WTC11 (cell line): ENCODE measurements around the gene FBXL2. TPM values are rescaled to one million over a fixed set of nuclear protein-coding genes. Genes with fewer than 3 reads are reported as not detected.

Experiments used
- ATAC-seq: fragments of 200-7000 bp; cut with Tn5 transposase; 2 replicates; pipeline ENCODE4 v1.10.0; 2021; ENCODE audit warnings: mild to moderate bottlenecking, moderate library complexity
- CTCF ChIA-PET: fragments of 300-600 bp; sonication (Branson Sonifier 250); formaldehyde crosslinking; loops from one replicate; lab custom pipeline; 2021; ENCODE audit warnings: antibody characterized with exemption; lab: Charles Lee
- POLR2A ChIA-PET: fragments of 350-600 bp; sonication (Branson Sonifier 250); formaldehyde crosslinking; loops from one replicate; lab custom pipeline; 2021; ENCODE audit warnings: antibody characterized with exemption; lab: Charles Lee
- DNase-seq: peaks from one replicate; pipeline ENCODE4 v3.0.0; 2021; ENCODE audit warnings: low spot score
- H3K27ac Mint-ChIP-seq: 2 replicates; pipeline ENCODE4 v1.8.0; 2021; ENCODE audit warnings: mixed read lengths
- H3K27me3 Mint-ChIP-seq: 2 replicates; pipeline ENCODE4 v1.8.0; 2021; ENCODE audit warnings: low read depth, mild to moderate bottlenecking, moderate library complexity, mixed read lengths
- H3K36me3 Mint-ChIP-seq: 2 replicates; pipeline ENCODE4 v1.8.0; 2021; ENCODE audit warnings: mixed read lengths
- H3K4me1 Mint-ChIP-seq: 2 replicates; pipeline ENCODE4 v1.8.0; 2022; ENCODE audit warnings: mixed read lengths
- H3K4me3 Mint-ChIP-seq: 2 replicates; pipeline ENCODE4 v1.8.0; 2021; ENCODE audit warnings: mild to moderate bottlenecking, moderate library complexity, mixed read lengths
- H3K9me3 Mint-ChIP-seq: 2 replicates; pipeline ENCODE4 v1.8.0; 2021; ENCODE audit warnings: mixed read lengths
- CBFB ChIP-seq: sonication (generic); formaldehyde crosslinking; IDR thresholded peaks from 2 replicates; pipeline ENCODE4 v1.8.1; 2022; ENCODE audit warnings: mild to moderate bottlenecking, low read depth, missing genetic modification reagents
- ESRRA ChIP-seq: sonication (generic); formaldehyde crosslinking; IDR thresholded peaks from 2 replicates; pipeline ENCODE4 v1.8.1; 2022; ENCODE audit warnings: mild to moderate bottlenecking, missing genetic modification reagents, borderline replicate concordance
- FOXJ3 ChIP-seq: sonication (generic); formaldehyde crosslinking; IDR thresholded peaks from 2 replicates; pipeline ENCODE4 v1.9.0; 2021; ENCODE audit warnings: missing genetic modification reagents, mild to moderate bottlenecking, borderline replicate concordance
- FOXP4 ChIP-seq: sonication (generic); formaldehyde crosslinking; IDR thresholded peaks from 2 replicates; pipeline ENCODE4 v1.8.0; 2022; ENCODE audit warnings: mild to moderate bottlenecking, missing genetic modification reagents
- GTF2I ChIP-seq: fragments of 250-450 bp; sonication (Bioruptor Pico); conservative IDR thresholded peaks from 2 replicates; pipeline ENCODE4 v1.4.0; 2021; ENCODE audit warnings: mild to moderate bottlenecking
- IRF2 ChIP-seq: sonication (generic); formaldehyde crosslinking; IDR thresholded peaks from 2 replicates; pipeline ENCODE4 v1.8.0; 2022; ENCODE audit warnings: low read depth, missing genetic modification reagents, borderline replicate concordance
- MYBL2 ChIP-seq: sonication (generic); formaldehyde crosslinking; IDR thresholded peaks from 2 replicates; pipeline ENCODE4 v1.8.1; 2023; ENCODE audit warnings: mild to moderate bottlenecking, moderate library complexity, missing genetic modification reagents
- NFE2L1 ChIP-seq: sonication (generic); formaldehyde crosslinking; IDR thresholded peaks from 2 replicates; pipeline ENCODE4 v1.8.1; 2023; ENCODE audit warnings: missing genetic modification reagents
- PRRX2 ChIP-seq: fragments of 250-450 bp; sonication (Bioruptor Pico); IDR thresholded peaks from 2 replicates; pipeline ENCODE4 v1.8.0; 2021; ENCODE audit warnings: mild to moderate bottlenecking
- SMAD3 ChIP-seq: sonication (generic); formaldehyde crosslinking; IDR thresholded peaks from 2 replicates; pipeline ENCODE4 v1.8.0; 2022; ENCODE audit warnings: missing genetic modification reagents, mild to moderate bottlenecking, borderline replicate concordance
- SMAD4 ChIP-seq: sonication (generic); formaldehyde crosslinking; IDR thresholded peaks from 2 replicates; pipeline ENCODE4 v1.8.0; 2022; ENCODE audit warnings: mild to moderate bottlenecking, missing genetic modification reagents
- TEAD1 ChIP-seq: sonication (generic); formaldehyde crosslinking; IDR thresholded peaks from 2 replicates; pipeline ENCODE4 v1.8.0; 2022; ENCODE audit warnings: mild to moderate bottlenecking, missing genetic modification reagents
- TP53 ChIP-seq: sonication (generic); formaldehyde crosslinking; IDR thresholded peaks from 2 replicates; pipeline ENCODE4 v1.8.1; 2023; ENCODE audit warnings: mild to moderate bottlenecking, missing genetic modification reagents
- ZNF219 ChIP-seq: sonication (generic); formaldehyde crosslinking; IDR thresholded peaks from 2 replicates; pipeline ENCODE4 v1.8.0; 2023; ENCODE audit warnings: missing genetic modification reagents, mild to moderate bottlenecking, borderline replicate concordance
- ZNF416 ChIP-seq: fragments of 250-450 bp; sonication (Bioruptor Pico); IDR thresholded peaks from 2 replicates; pipeline ENCODE4 v1.9.0; 2021; ENCODE audit warnings: mild to moderate bottlenecking, inconsistent platforms
- ZNF425 ChIP-seq: fragments of 250-450 bp; sonication (Bioruptor Pico); conservative IDR thresholded peaks from 2 replicates; pipeline ENCODE4 v1.9.0; 2021; ENCODE audit warnings: mild to moderate bottlenecking
- total RNA-seq: library from RNA; stranded (reverse); gene quantifications from 3 replicates; pipeline ENCODE4 v1.2.3, GENCODE V29; 2021
- TF ChIP-seq, protein P1 (sequence below): fragments of 200-600 bp; IDR thresholded peaks from 2 replicates; pipeline ENCODE4 v1.8.0; 2022; ENCODE audit warnings: antibody characterized with exemption
- TF ChIP-seq, protein P2 (sequence below): sonication (generic); formaldehyde crosslinking; IDR thresholded peaks from 2 replicates; pipeline ENCODE4 v1.8.1; 2022; ENCODE audit warnings: low read depth, mild to moderate bottlenecking, moderate library complexity, missing genetic modification reagents, borderline replicate concordance
- TF ChIP-seq, protein P3 (sequence below): sonication (generic); formaldehyde crosslinking; IDR thresholded peaks from 2 replicates; pipeline ENCODE4 v1.8.1; 2022; ENCODE audit warnings: mild to moderate bottlenecking, moderate library complexity, missing genetic modification reagents
- TF ChIP-seq, protein P4 (sequence below): sonication (generic); formaldehyde crosslinking; IDR thresholded peaks from 2 replicates; pipeline ENCODE4 v1.8.1; 2022; ENCODE audit warnings: mild to moderate bottlenecking, missing genetic modification reagents, moderate library complexity, borderline replicate concordance
- TF ChIP-seq, protein P5 (sequence below): sonication (generic); formaldehyde crosslinking; IDR thresholded peaks from 2 replicates; pipeline ENCODE4 v1.8.1; 2023; ENCODE audit warnings: mild to moderate bottlenecking, missing genetic modification reagents

FBXL2 gene
- total RNA-seq, 1 experiment from 2014 or later, result 2.9 TPM

DNA sequence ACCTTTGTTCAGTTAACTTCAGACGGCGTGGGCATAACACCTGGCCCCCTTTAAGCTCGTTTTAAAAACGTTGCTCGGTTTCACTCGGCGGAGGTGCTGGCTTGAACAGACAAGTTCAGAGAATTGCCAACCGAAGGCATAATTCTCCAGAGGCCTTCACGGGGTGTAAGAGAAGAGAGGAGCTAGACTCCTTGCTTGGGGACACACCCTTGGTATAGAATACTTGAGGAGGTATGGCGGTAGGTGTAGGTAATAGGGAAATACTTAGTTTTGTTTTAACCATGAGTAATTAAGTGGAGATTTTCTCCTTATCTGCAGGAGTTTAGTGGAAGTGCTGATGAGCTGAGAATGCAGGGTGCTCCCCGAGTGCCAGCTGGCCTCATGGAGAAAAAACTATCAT is 921 bp downstream of the FBXL2 start:
- H3K36me3 Mint-ChIP-seq, result no peaks in the 10 kb centered on the region
- peaks cover 8% of the 10 kb centered on the region for H3K4me1 Mint-ChIP-seq
- ChIA-PET CTCF (interaction anchor here (1.1 to 2.3 kb wide), 5 partner anchors 60 to 509 kb away, joined by 3 to 13 read pairs (median 7); no protein-coding TSS in a partner anchor), POLR2A (no interaction called here)
- ATAC-seq (no peak), DNase-seq (no peak)
- H3K9me3 Mint-ChIP-seq, result peaks cover 20% of the 10 kb centered on the region
- H3K27me3 Mint-ChIP-seq, result peaks cover 6% of the 10 kb centered on the region; the same call in 1 of the 2 replicates
- H3K4me3 Mint-ChIP-seq, result peak overlapping the region; percentile 70
- TF ChIP-seq TP53 (CRISPR knock-in tag) (no peak), FOXJ3 (CRISPR knock-in tag) (no peak), ZNF416 (CRISPR knock-in tag) (no peak), SMAD3 (CRISPR knock-in tag) (no peak), FOXP4 (CRISPR knock-in tag) (no peak), TEAD1 (CRISPR knock-in tag) (no peak), SMAD4 (CRISPR knock-in tag) (no peak), NFE2L1 (CRISPR knock-in tag) (no peak)
- TF ChIP-seq, protein P1, sequence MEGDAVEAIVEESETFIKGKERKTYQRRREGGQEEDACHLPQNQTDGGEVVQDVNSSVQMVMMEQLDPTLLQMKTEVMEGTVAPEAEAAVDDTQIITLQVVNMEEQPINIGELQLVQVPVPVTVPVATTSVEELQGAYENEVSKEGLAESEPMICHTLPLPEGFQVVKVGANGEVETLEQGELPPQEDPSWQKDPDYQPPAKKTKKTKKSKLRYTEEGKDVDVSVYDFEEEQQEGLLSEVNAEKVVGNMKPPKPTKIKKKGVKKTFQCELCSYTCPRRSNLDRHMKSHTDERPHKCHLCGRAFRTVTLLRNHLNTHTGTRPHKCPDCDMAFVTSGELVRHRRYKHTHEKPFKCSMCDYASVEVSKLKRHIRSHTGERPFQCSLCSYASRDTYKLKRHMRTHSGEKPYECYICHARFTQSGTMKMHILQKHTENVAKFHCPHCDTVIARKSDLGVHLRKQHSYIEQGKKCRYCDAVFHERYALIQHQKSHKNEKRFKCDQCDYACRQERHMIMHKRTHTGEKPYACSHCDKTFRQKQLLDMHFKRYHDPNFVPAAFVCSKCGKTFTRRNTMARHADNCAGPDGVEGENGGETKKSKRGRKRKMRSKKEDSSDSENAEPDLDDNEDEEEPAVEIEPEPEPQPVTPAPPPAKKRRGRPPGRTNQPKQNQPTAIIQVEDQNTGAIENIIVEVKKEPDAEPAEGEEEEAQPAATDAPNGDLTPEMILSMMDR, result no peak
- TF ChIP-seq, protein P2, sequence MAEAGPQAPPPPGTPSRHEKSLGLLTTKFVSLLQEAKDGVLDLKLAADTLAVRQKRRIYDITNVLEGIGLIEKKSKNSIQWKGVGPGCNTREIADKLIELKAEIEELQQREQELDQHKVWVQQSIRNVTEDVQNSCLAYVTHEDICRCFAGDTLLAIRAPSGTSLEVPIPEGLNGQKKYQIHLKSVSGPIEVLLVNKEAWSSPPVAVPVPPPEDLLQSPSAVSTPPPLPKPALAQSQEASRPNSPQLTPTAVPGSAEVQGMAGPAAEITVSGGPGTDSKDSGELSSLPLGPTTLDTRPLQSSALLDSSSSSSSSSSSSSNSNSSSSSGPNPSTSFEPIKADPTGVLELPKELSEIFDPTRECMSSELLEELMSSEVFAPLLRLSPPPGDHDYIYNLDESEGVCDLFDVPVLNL (CRISPR knock-in tag), result no peak
- TF ChIP-seq, protein P3, sequence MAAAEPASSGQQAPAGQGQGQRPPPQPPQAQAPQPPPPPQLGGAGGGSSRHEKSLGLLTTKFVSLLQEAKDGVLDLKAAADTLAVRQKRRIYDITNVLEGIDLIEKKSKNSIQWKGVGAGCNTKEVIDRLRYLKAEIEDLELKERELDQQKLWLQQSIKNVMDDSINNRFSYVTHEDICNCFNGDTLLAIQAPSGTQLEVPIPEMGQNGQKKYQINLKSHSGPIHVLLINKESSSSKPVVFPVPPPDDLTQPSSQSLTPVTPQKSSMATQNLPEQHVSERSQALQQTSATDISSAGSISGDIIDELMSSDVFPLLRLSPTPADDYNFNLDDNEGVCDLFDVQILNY, result no peak
- TF ChIP-seq, protein P4, sequence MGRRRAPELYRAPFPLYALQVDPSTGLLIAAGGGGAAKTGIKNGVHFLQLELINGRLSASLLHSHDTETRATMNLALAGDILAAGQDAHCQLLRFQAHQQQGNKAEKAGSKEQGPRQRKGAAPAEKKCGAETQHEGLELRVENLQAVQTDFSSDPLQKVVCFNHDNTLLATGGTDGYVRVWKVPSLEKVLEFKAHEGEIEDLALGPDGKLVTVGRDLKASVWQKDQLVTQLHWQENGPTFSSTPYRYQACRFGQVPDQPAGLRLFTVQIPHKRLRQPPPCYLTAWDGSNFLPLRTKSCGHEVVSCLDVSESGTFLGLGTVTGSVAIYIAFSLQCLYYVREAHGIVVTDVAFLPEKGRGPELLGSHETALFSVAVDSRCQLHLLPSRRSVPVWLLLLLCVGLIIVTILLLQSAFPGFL (CRISPR knock-in tag), result no peak
- no peak overlapping the region for H3K27ac Mint-ChIP-seq

- Mint-ChIP-seq H3K9me3 (peaks cover 25% of the 10 kb centered on the region), H3K27ac (no peak overlapping the region), H3K27me3 (peaks cover 12% of the 10 kb centered on the region), H3K4me3 (no peak overlapping the region), H3K36me3 (peaks cover 10% of the 10 kb centered on the region; the same call in 1 of the 2 replicates), H3K4me1 (peaks cover 8% of the 10 kb centered on the region)
- TF ChIP-seq, protein P3, result no peak
- TF ChIP-seq, protein P5, sequence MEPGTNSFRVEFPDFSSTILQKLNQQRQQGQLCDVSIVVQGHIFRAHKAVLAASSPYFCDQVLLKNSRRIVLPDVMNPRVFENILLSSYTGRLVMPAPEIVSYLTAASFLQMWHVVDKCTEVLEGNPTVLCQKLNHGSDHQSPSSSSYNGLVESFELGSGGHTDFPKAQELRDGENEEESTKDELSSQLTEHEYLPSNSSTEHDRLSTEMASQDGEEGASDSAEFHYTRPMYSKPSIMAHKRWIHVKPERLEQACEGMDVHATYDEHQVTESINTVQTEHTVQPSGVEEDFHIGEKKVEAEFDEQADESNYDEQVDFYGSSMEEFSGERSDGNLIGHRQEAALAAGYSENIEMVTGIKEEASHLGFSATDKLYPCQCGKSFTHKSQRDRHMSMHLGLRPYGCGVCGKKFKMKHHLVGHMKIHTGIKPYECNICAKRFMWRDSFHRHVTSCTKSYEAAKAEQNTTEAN (CRISPR knock-in tag), result no peak
- TF ChIP-seq IRF2 (no peak), FOXJ3 (CRISPR knock-in tag) (no peak), ESRRA (CRISPR knock-in tag) (no peak), ZNF416 (CRISPR knock-in tag) (no peak), GTF2I (CRISPR knock-in tag) (no peak), MYBL2 (CRISPR knock-in tag) (no peak), PRRX2 (no peak), ZNF219 (no peak), ZNF425 (CRISPR knock-in tag) (no peak), CBFB (CRISPR knock-in tag) (no peak)
- ChIA-PET CTCF (no interaction called here), POLR2A (no interaction called here)
- no peak for ATAC-seq
- no peak for DNase-seq
These were observed 10.5 kb downstream of the FBXL2 start for GRCh38 chr3:33287672-33288282.
